HepG2 (cell line): ENCODE data around the gene LEPR. TPM values are rescaled to one million over a fixed set of nuclear protein-coding genes. Genes with fewer than 3 reads are reported as not detected.

Source experiments
- ATAC-seq: fragments of 200-7000 bp; cut with Tn5 transposase; 3 replicates; pipeline ENCODE4 v1.9.1; 2020; ENCODE audit warnings: mild to moderate bottlenecking, moderate library complexity
- BruUV-seq: library from RNA; stranded (reverse); fragments of 400-500 nt; replicated peaks from 2 replicates; lab custom pipeline; 2021; lab: Mats Ljungman, UMichigan
- CTCF ChIA-PET: fragments of 300-600 bp; formaldehyde crosslinking; extraction: SDS; loops from one replicate; lab custom pipeline; 2021; ENCODE audit warnings: low total read pairs, inconsistent platforms, low intra/inter-chr PET ratio; lab: Yijun Ruan, JAX
- POLR2A ChIA-PET: fragments of 350-600 bp; sonication (Branson Sonifier 250); formaldehyde crosslinking; loops from one replicate; lab custom pipeline; 2020; ENCODE audit warnings: antibody characterized with exemption, inconsistent platforms; lab: Yijun Ruan, JAX
- DNase-seq: peaks from one replicate; pipeline ENCODE4 v3.0.0-alpha.2; 2015; ENCODE audit warnings: low spot score
- FAIRE-seq: peaks from 3 replicates; lab custom pipeline; 2011; peaks lifted over from hg19 to GRCh38; lab: Jason Lieb, UNC
- H2AFZ ChIP-seq: one replicate; pipeline ENCODE4 v1.6.1; 2011; ENCODE audit warnings: low read length, inconsistent platforms
- H3K27ac ChIP-seq: fragments of 300-600 bp; 3 replicates; pipeline ENCODE4 v1.8.0; 2011; ENCODE audit warnings: mixed run types, mild to moderate bottlenecking, mixed read lengths, low read length, inconsistent platforms; ENCODE audit not compliant: insufficient read depth; ENCODE audit errors: extremely low read length
- H3K27me3 ChIP-seq, 2 experiments: fragments of 200-600 bp in 1 of 2; 2 replicates in 1 of 2; 3 replicates in 1 of 2; pipeline versions ENCODE4 v1.6.0 to v1.8.0; 2011; ENCODE audit warnings: low read length in 2 of 2, mild to moderate bottlenecking in 2 of 2, moderate library complexity in 2 of 2, inconsistent platforms in 1 of 2; ENCODE audit not compliant: insufficient read depth in 2 of 2, control insufficient read depth in 1 of 2
- H3K36me3 ChIP-seq, 2 experiments: fragments of 200-600 bp in 1 of 2; replicated peaks in 1 of 2; 2 replicates in 1 of 2; 3 replicates in 1 of 2; pipeline versions ENCODE4 v1.5.1 to v1.8.0; 2011; ENCODE audit warnings: low read length in 2 of 2, inconsistent platforms in 1 of 2; ENCODE audit not compliant: insufficient read depth in 2 of 2, control insufficient read depth in 1 of 2
- H3K4me1 ChIP-seq: 2 replicates; pipeline ENCODE4 v1.5.1; 2012; ENCODE audit warnings: low read length, inconsistent platforms; ENCODE audit not compliant: insufficient read depth
- H3K4me2 ChIP-seq: 2 replicates; pipeline ENCODE4 v1.6.0; 2011; ENCODE audit warnings: low read depth, low read length, inconsistent platforms
- H3K4me3 ChIP-seq, 3 experiments: fragments of 200-600 bp in 1 of 3; sonication (generic), shearing (Covaris generic) in 1 of 3; replicated peaks in 1 of 3; 2 replicates each; pipeline ENCODE4 v1.5.1; 2011 to 2016; ENCODE audit warnings: low read length in 3 of 3, inconsistent platforms in 2 of 3, low read depth in 2 of 3, mild to moderate bottlenecking in 2 of 3, control low read depth in 1 of 3, mixed read lengths in 1 of 3; ENCODE audit not compliant: insufficient read depth in 1 of 3
- H3K79me2 ChIP-seq: one replicate; pipeline ENCODE4 v1.6.1; 2011; ENCODE audit warnings: low read length, inconsistent platforms; ENCODE audit not compliant: insufficient read depth
- H3K9ac ChIP-seq: 2 replicates; pipeline ENCODE4 v1.6.0; 2011; ENCODE audit warnings: mild to moderate bottlenecking, low read depth, low read length, inconsistent platforms; ENCODE audit not compliant: insufficient read depth
- H3K9me3 ChIP-seq: 2 replicates; pipeline ENCODE4 v1.5.1; 2012; ENCODE audit warnings: mild to moderate bottlenecking, low read length
- H4K20me1 ChIP-seq: 2 replicates; pipeline ENCODE4 v1.6.0; 2011; ENCODE audit warnings: inconsistent platforms, mild to moderate bottlenecking, low read length, moderate library complexity; ENCODE audit not compliant: insufficient read depth
- FUBP1 ChIP-seq: sonication (generic); formaldehyde crosslinking; IDR thresholded peaks from 2 replicates; pipeline ENCODE4 v1.5.1; 2020; ENCODE audit warnings: missing genetic modification reagents, mild to moderate bottlenecking, borderline replicate concordance
- JDP2 ChIP-seq: sonication (generic); formaldehyde crosslinking; IDR thresholded peaks from 2 replicates; pipeline ENCODE4 v1.8.1; 2022; ENCODE audit warnings: missing genetic modification reagents, borderline replicate concordance
- RBFOX2 ChIP-seq: fragments of 200-400 bp; formaldehyde crosslinking; IDR thresholded peaks from 2 replicates; pipeline ENCODE4 v1.6.1; 2017; ENCODE audit warnings: low read depth, mild to moderate bottlenecking, low read length
- ZNF576 ChIP-seq: sonication (generic); formaldehyde crosslinking; IDR thresholded peaks from 2 replicates; pipeline ENCODE4 v1.4.0; 2020; ENCODE audit warnings: mild to moderate bottlenecking, missing genetic modification reagents
- ZNF83 ChIP-seq: sonication (generic); formaldehyde crosslinking; IDR thresholded peaks from 2 replicates; pipeline ENCODE4 v1.4.0; 2020; ENCODE audit warnings: missing genetic modification reagents, mild to moderate bottlenecking, borderline replicate concordance
- ZSCAN9 ChIP-seq: IDR thresholded peaks from 2 replicates; pipeline ENCODE4 v1.6.1; 2016; ENCODE audit warnings: borderline replicate concordance
- WGBS: methylation state at CpG from one replicate; pipeline ENCODE4 v1.1.6; 2017; ENCODE audit warnings: low lambda C conversion rate; 5-methylcytosine and 5-hydroxymethylcytosine counted together
- in situ Hi-C: cut with HindIII; loops from 2 replicates; pipeline ENCODE4 v1.10.0; 2017; ENCODE audit warnings: low pct_unique_long_range_greater_than_20kb; ENCODE audit not compliant: extremely low pct_ligation_motif_present
- intact Hi-C: fragments of 100-400 bp; cut with micrococcal nuclease; formaldehyde crosslinking; loops from one replicate; pipeline ENCODE4 v1.10.0; 2022; ENCODE audit not compliant: unreplicated experiment
- polyA plus RNA-seq, 8 experiments: library from polyadenylated mRNA; depleted of rRNA in 3 of 8; stranded (reverse) in 7 of 8; unstranded in 1 of 8; fragments of >200 nt; fragmentation: Illumina TruSeq in 4 of 8; extraction: Trizol in 4 of 8; gene quantifications; 2 replicates each; pipeline versions ENCODE4 v1.2.1 to v1.2.3, GENCODE V29; 2011 to 2016; ENCODE audit warnings: low read depth in 4 of 8, missing spikeins in 1 of 8, mixed read lengths in 1 of 8; ENCODE audit not compliant: insufficient read depth in 1 of 8
- total RNA-seq, 5 experiments: library from RNA; depleted of rRNA; stranded (reverse); fragments of >200 nt; fragmentation: Illumina TruSeq; extraction: Trizol; gene quantifications; 2 replicates each; pipeline ENCODE4 v1.2.3, GENCODE V29; 2016; ENCODE audit warnings: low read depth in 1 of 5

Gene LEPR
- total and polyA plus RNA-seq, 2 of the 13 experiments (the other 11 are each of a cell fraction or from before 2014, with no cell fraction given) = 0.60 to 1.7 TPM

DNA sequence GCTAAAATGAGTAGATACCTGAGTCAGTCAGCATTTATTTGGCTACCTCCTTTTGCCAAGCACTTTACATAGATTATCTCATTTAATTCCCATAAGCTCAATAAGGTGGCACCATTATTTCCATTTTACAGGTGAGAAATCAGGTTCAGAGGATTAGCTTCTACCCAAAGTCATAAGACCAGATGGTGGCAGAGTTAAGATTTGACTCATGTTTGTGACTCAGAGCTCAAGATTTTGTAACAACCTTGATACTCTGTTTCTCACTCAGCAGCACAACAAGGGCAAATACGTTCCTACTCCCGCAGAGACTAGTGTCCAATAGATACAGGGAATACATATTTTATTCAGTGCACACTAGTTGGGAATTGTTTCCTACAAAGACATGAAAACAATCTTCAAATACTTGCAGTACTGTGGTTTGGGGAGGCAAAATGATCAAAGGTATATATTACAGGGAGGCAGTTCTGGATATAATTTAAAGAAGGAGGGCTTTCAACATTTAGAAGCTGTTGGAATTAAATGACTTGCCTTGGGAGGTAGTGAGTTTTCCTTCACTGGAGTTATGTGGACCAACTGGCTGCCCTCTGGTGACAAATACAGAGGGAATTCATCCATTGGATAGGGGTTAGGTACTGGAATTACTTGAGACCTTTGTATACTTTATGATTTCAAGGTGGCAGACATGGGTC lies 3.6 kb downstream of the LEPR start:
- no peak overlapping the region for H3K4me3 ChIP-seq
- peaks cover 38% of the 10 kb centered on the region for H3K79me2 ChIP-seq
- FAIRE-seq (no peak), DNase-seq (no peak), ATAC-seq (no peak)
- ChIA-PET CTCF (no interaction called here), POLR2A (interaction anchor here (1.6 kb wide), 1 partner anchor 45 kb away, joined by 3 read pairs; no protein-coding TSS in a partner anchor)
- TF ChIP-seq RBFOX2 (0 out of 2 replicates have a peak, but pooled peaks have one; percentile 5), ZNF83 (CRISPR knock-in tag) (no peak), ZSCAN9 (no peak), JDP2 (CRISPR knock-in tag) (no peak), ZNF576 (CRISPR knock-in tag) (no peak), FUBP1 (no peak)
- in situ Hi-C loops (no loop called here), intact Hi-C loops (loop anchor here (5.0 to 10.0 kb wide), 4 partner anchors 43 to 359 kb away; partner anchors contain the start of gene AK4)
- BruUV-seq = no TSS peak
- no peak overlapping the region for H3K9ac ChIP-seq
- H4K20me1 ChIP-seq = no peaks in the 10 kb centered on the region
- peaks cover 0 to 29% of the 10 kb centered on the region in 2 experiments; a peak in 4 of 5 replicates for H3K36me3 ChIP-seq
- 0 out of 2 replicates have a peak overlapping the region, but pooled peaks have one; percentile 5 for H3K4me2 ChIP-seq
- H3K27me3 ChIP-seq = no peaks in the 10 kb centered on the region; a peak in 1 of 5 replicates
- WGBS = 93% methylated on average over 2 of the region's 2 CpGs
- no peak overlapping the region for H3K27ac ChIP-seq
- peaks cover 53% of the 10 kb centered on the region for H3K4me1 ChIP-seq
- H3K9me3 ChIP-seq = no peaks in the 10 kb centered on the region
- H2AFZ ChIP-seq = no peak overlapping the region
